Cardiac muscle cell (in vitro differentiated cells and primary cell): ENCODE measurements around the gene ATAT1. TPM values are rescaled to one million over a fixed set of nuclear protein-coding genes. Genes with fewer than 3 reads are reported as not detected.

Experiments
- DNase-seq, 2 donors: peaks; one replicate each; pipeline versions ENCODE4 v3.0.0 to v3.0.0-alpha.2; 2010 to 2017; ENCODE audit warnings: low read depth in 1 of 2, low spot score in 1 of 2
- H3K27ac ChIP-seq: fragments of 200-600 bp; sonication (generic); 2 replicates; pipeline ENCODE4 v1.5.1; 2016
- H3K27me3 ChIP-seq: fragments of 200-600 bp; sonication (generic); 2 replicates; pipeline ENCODE4 v1.6.0; 2016; ENCODE audit warnings: control low read depth
- H3K36me3 ChIP-seq: fragments of 200-600 bp; sonication (generic); 2 replicates; pipeline ENCODE4 v1.5.1; 2016; ENCODE audit warnings: control low read depth
- H3K4me1 ChIP-seq: fragments of 200-600 bp; sonication (generic); 2 replicates; pipeline ENCODE4 v1.8.1; 2017; ENCODE audit warnings: low read depth, mild to moderate bottlenecking, mixed run types
- H3K4me3 ChIP-seq: fragments of 200-600 bp; sonication (generic); 2 replicates; pipeline ENCODE4 v1.5.1; 2016; ENCODE audit warnings: mild to moderate bottlenecking
- H3K9me3 ChIP-seq: fragments of 200-600 bp; sonication (generic); 2 replicates; pipeline ENCODE4 v1.5.1; 2017; ENCODE audit warnings: low read depth, mild to moderate bottlenecking, control low read depth
- polyA plus RNA-seq: library from polyadenylated mRNA; unstranded; fragments of >200 nt; fragmentation: Nextera tagmentation; extraction: Ambion mirVana; gene quantifications from 2 replicates; pipeline ENCODE4 v1.2.1, GENCODE V29; 2016
- total RNA-seq: library from RNA; depleted of rRNA; stranded (reverse); fragments of >200 nt; gene quantifications from 2 replicates; pipeline ENCODE4 v1.2.3, GENCODE V29; 2016
- TF ChIP-seq, protein P1 (sequence below): IDR thresholded peaks from 2 replicates; pipeline ENCODE4 v1.5.1; 2012; ENCODE audit warnings: low read depth, mild to moderate bottlenecking, low read length

The ATAT1 gene
- total and polyA plus RNA-seq, 2 experiments from 2014 or later = 11.2 to 18.0 TPM

DNA sequence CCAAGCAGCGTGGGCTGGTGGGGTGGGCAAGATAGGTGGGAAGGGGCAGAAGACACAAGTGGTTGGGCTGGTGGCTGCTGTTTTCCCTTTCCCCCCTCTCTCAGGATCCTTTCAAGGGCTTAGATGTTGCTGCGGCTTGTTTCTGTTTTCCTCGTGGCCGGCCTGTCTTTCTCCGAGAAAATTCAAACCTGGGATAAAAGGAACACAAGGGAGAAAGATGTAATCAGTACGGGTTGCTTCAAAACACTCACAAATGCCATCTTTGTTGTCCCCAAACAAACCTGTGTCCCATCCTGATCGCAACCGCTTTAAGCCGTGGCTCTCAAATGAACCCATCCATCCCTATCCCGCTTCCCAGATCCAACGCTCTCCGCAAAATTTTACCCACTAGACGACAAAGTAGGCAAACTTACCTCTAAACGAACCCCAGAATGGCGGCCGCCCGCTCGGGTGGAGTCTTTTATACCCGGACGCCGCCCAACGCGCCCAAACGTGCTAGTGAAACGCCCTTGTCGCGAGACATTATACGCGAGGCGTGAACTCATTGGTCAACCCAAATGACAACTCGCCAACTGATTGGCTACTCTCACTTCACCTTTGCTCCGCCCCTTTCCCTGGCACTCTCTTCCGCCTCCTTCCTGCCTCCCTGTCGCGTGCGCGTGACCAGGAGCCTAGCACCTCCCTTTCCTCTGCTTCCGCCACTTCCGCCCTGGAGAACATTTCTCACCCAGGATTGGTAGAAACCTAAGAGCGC is 9.7 kb upstream of the ATAT1 start, which contains the start of gene PPP1R10:
TSS of gene PPP1R10 (minus strand) at position 433 of the 754 bp plus-strand sequence. CDS start 7,299 bp downstream, outside the sequence.
- H3K27ac ChIP-seq = peak within 1 kb of the TSS; percentile 99
- TF ChIP-seq, protein P1, sequence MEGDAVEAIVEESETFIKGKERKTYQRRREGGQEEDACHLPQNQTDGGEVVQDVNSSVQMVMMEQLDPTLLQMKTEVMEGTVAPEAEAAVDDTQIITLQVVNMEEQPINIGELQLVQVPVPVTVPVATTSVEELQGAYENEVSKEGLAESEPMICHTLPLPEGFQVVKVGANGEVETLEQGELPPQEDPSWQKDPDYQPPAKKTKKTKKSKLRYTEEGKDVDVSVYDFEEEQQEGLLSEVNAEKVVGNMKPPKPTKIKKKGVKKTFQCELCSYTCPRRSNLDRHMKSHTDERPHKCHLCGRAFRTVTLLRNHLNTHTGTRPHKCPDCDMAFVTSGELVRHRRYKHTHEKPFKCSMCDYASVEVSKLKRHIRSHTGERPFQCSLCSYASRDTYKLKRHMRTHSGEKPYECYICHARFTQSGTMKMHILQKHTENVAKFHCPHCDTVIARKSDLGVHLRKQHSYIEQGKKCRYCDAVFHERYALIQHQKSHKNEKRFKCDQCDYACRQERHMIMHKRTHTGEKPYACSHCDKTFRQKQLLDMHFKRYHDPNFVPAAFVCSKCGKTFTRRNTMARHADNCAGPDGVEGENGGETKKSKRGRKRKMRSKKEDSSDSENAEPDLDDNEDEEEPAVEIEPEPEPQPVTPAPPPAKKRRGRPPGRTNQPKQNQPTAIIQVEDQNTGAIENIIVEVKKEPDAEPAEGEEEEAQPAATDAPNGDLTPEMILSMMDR = no peak
- peaks cover 20% of the 10 kb centered on the region for H3K36me3 ChIP-seq
- H3K4me1 ChIP-seq = peaks cover 21% of the 10 kb centered on the region
- peak; percentile 100 for DNase-seq
- H3K27me3 ChIP-seq = no peaks in the 10 kb centered on the region
- H3K4me3 ChIP-seq = peak within 1 kb of the TSS; percentile 83
- no peaks in the 10 kb centered on the region for H3K9me3 ChIP-seq

DNA sequence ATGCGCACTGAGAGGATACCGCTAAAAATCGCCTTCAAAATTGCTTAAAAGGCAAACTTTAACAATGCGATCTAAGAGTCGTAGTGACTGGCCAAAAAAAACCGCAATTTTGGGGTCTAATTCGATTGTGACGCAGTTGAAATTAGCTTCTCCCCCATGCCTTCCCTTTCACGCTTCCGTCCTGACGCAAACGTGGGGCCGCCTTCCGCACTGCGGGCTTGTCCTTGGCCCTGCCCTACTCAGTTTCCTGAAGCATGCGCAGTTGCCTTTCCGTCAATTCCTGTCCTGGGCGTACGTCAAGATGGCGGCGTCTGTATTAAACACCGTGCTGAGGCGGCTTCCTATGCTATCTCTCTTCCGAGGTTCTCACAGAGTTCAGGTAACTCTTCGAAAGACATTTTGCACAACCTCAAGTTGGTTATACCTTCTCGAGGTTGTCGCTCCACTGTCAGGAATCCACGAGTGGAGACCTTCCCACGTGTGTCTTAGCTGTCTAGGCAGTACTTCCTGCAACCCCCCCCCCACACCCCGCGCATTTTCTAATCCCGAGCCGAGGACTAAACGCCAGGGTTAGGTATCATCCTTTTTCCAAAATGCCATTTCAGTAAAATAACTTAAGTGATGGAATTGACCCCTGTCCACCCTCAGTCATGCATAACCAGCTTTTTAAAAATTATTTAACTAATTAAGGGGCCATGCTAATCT is 9.0 kb upstream of the ATAT1 start, which contains the start of gene MRPS18B:
TSS of gene MRPS18B (plus strand) at position 276 of the 705 bp plus-strand sequence. CDS start at position 302, 26 bp downstream.
- TF ChIP-seq, protein P1 = no peak
- no peaks in the 10 kb centered on the region for H3K27me3 ChIP-seq

DNA sequence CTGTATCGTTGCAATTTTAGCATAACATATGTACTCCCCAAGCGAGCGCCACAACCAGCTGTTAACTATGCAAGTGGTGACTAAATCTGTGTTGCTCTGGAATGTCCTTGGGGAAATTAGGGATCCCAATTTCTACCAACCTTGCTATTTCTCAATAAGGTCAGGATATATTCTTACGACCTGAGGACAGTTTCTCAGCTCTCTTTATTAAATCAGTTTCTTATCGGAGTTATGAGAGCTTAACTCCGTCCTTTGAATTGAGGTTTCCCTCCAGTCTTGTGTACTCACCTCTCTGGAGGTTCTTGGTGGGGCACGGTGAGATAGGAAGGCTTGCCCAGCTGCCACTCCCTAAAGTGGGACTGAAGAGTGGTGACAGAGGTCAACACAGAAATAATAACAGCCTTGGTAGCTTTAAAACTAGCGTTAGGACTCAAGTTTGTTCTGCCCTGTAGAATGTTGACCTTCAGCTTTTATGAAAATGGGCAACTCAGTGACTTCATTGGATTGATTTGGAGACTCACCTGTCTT is 8.3 kb upstream of the ATAT1 start:
- Histone ChIP-seq H3K4me1 (peaks cover 15% of the 10 kb centered on the region), H3K36me3 (peaks cover 31% of the 10 kb centered on the region), H3K4me3 (peak overlapping the region; percentile 51), H3K9me3 (no peaks in the 10 kb centered on the region), H3K27me3 (no peaks in the 10 kb centered on the region), H3K27ac (peak overlapping the region; percentile 99)
- peak in 1 of 2 donors; percentile 33 for DNase-seq
- TF ChIP-seq, protein P1 = no peak

More for the DNA sequence above, 9.0 kb upstream of the ATAT1 start, which contains the start of gene MRPS18B:
- H3K9me3 ChIP-seq = no peaks in the 10 kb centered on the region
- DNase-seq = peak; percentile 97 to 99
- peak within 1 kb of the TSS; percentile 83 for H3K4me3 ChIP-seq
- peaks cover 25% of the 10 kb centered on the region for H3K36me3 ChIP-seq
- peak within 1 kb of the TSS; percentile 99 for H3K27ac ChIP-seq
- H3K4me1 ChIP-seq = peaks cover 15% of the 10 kb centered on the region

DNA sequence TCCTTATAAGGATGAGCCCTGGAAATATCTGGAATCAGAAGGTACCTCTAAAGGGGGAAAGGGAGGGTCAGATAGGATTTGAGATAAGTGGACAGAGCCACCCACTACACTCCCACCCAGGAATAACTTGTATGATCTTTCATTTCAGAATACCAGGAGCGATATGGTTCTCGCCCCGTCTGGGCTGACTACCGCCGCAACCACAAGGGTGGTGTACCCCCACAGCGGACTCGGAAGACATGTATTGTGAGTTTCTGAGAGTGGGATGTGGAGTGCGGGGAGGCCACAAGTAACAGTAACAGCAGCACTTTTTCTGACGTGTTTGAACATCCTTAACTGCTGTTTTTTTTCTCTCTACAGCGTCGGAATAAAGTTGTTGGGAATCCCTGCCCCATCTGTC is 7.1 kb upstream of the ATAT1 start:
- H3K4me1 ChIP-seq = peaks cover 9% of the 10 kb centered on the region
- H3K36me3 ChIP-seq = peaks cover 36% of the 10 kb centered on the region
- H3K9me3 ChIP-seq = no peaks in the 10 kb centered on the region
- H3K27ac ChIP-seq = no peak overlapping the region
- H3K27me3 ChIP-seq = no peaks in the 10 kb centered on the region
- DNase-seq = no peak
- no peak overlapping the region for H3K4me3 ChIP-seq
- TF ChIP-seq, protein P1 = no peak

DNA sequence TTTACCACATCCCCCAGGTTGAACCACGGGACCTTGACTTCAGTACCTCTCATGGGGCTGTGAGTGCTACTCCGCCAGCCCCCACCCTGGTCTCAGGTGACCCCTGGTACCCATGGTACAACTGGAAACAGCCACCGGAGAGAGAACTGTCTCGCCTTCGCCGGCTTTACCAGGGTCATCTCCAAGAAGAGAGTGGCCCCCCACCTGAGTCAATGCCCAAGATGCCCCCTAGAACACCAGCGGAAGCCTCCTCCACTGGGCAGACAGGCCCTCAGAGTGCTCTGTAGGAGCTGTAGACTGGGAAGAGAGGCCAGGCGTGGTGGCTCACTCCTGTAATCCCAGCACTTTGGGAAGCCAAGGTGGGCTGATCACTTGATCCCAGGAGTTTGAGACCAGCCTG is 1.2 kb upstream of the ATAT1 start:
- Histone ChIP-seq H3K27ac (no peak overlapping the region), H3K4me1 (no peaks in the 10 kb centered on the region), H3K9me3 (no peaks in the 10 kb centered on the region), H3K27me3 (no peaks in the 10 kb centered on the region), H3K36me3 (peaks cover 32% of the 10 kb centered on the region), H3K4me3 (no peak overlapping the region)
- no peak for DNase-seq
- TF ChIP-seq, protein P1 = no peak
